ENCODE results near the gene ROR1. TPM values are rescaled to one million over a fixed set of nuclear protein-coding genes. Genes with fewer than 3 reads are reported as not detected.

The ROR1 gene
- total RNA-seq, 1 experiment from 2014 or later = 2.7 TPM

- TF ChIP-seq EZH2 (IDR thresholded peaks at IDR 0.05) = no peak
- TF ChIP-seq SP1 (IDR thresholded peaks at IDR 0.05; ENCODE audit: low read depth) = peak; percentile 69
- no peak for TF ChIP-seq ZFX (IDR thresholded peaks at IDR 0.05)
- no peak for TF ChIP-seq EZH2phosphoT487 (IDR thresholded peaks at IDR 0.05; ENCODE audit: borderline replicate concordance)
- no peak for TF ChIP-seq POLR2A (IDR thresholded peaks at IDR 0.05; ENCODE audit: borderline replicate concordance, extremely low read depth, insufficient read depth, insufficient read length)
Observed at GRCh38 chr1:64006276-64007051, 232.6 kb downstream of the ROR1 start (continued).

GRCh38 chr1:64010316-64010715 is 236.5 kb downstream of the ROR1 start:
- DNase-seq (ENCODE audit: low read depth, low spot score) = no peak
- CTCF ChIA-PET = no interaction called here

GRCh38 chr1:64013395-64013794 is 239.6 kb downstream of the ROR1 start:
- H3K27ac ChIP-seq (ENCODE audit: low read depth, low read length) = no peak overlapping the region
- ChIA-PET CTCF (no interaction called here), POLR2A (no interaction called here), RAD21 (ENCODE audit: low non-redundant PET in 1 of 2, low total read pairs in 2 of 2, uncharacterized antibody in 2 of 2, unreplicated experiment in 2 of 2) (no interaction called here)
- no peak overlapping the region for H3K4me3 ChIP-seq (replicated peaks in 1 of 2; ENCODE audit: low read depth in 1 of 2, low read length in 2 of 2)
- intact Hi-C loops (cut with micrococcal nuclease) = no loop called here
- no peaks in the 10 kb centered on the region for H3K9me2 ChIP-seq (ENCODE audit: insufficient read depth)
- BruUV-seq (replicated peaks) = no TSS peak
- TF ChIP-seq TCF7L2 (IDR thresholded peaks at IDR 0.05; ENCODE audit: borderline replicate concordance, extremely low read depth, insufficient read depth, insufficient read length) (no peak), EGR1 (IDR thresholded peaks at IDR 0.05; ENCODE audit: low read depth) (no peak), RAD21 (IDR thresholded peaks at IDR 0.05; ENCODE audit: low read depth) (no peak), ZFX (IDR thresholded peaks at IDR 0.05) (no peak), CEBPB (IDR thresholded peaks at IDR 0.05; ENCODE audit: low read depth) (no peak), POLR2A (IDR thresholded peaks at IDR 0.05; ENCODE audit: borderline replicate concordance, extremely low read depth, insufficient read depth, insufficient read length) (no peak)
- TF ChIP-seq, protein P1, sequence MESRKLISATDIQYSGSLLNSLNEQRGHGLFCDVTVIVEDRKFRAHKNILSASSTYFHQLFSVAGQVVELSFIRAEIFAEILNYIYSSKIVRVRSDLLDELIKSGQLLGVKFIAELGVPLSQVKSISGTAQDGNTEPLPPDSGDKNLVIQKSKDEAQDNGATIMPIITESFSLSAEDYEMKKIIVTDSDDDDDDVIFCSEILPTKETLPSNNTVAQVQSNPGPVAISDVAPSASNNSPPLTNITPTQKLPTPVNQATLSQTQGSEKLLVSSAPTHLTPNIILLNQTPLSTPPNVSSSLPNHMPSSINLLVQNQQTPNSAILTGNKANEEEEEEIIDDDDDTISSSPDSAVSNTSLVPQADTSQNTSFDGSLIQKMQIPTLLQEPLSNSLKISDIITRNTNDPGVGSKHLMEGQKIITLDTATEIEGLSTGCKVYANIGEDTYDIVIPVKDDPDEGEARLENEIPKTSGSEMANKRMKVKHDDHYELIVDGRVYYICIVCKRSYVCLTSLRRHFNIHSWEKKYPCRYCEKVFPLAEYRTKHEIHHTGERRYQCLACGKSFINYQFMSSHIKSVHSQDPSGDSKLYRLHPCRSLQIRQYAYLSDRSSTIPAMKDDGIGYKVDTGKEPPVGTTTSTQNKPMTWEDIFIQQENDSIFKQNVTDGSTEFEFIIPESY (IDR thresholded peaks at IDR 0.05; ENCODE audit: extremely low read depth, insufficient replicate concordance, low read length) = no peak
- TF ChIP-seq, protein P2, sequence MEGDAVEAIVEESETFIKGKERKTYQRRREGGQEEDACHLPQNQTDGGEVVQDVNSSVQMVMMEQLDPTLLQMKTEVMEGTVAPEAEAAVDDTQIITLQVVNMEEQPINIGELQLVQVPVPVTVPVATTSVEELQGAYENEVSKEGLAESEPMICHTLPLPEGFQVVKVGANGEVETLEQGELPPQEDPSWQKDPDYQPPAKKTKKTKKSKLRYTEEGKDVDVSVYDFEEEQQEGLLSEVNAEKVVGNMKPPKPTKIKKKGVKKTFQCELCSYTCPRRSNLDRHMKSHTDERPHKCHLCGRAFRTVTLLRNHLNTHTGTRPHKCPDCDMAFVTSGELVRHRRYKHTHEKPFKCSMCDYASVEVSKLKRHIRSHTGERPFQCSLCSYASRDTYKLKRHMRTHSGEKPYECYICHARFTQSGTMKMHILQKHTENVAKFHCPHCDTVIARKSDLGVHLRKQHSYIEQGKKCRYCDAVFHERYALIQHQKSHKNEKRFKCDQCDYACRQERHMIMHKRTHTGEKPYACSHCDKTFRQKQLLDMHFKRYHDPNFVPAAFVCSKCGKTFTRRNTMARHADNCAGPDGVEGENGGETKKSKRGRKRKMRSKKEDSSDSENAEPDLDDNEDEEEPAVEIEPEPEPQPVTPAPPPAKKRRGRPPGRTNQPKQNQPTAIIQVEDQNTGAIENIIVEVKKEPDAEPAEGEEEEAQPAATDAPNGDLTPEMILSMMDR (IDR thresholded peaks at IDR 0.05 in 2 of 3, conservative IDR thresholded peaks at IDR 0.05 in 1 of 3; ENCODE audit: borderline replicate concordance in 1 of 3, insufficient read depth in 1 of 3, low read depth in 2 of 3, low read length in 2 of 3) = peak in 1 of 3 experiments; percentile 25; a peak in 1 of 6 replicates
- no peaks in the 10 kb centered on the region for H3K27me3 ChIP-seq (ENCODE audit: insufficient read depth, low read length)
- H4K20me1 ChIP-seq (ENCODE audit: insufficient read depth) = no peaks in the 10 kb centered on the region
- no peak overlapping the region for H3K9ac ChIP-seq (ENCODE audit: low read length)
- no peak overlapping the region for H3K4me2 ChIP-seq (ENCODE audit: low read length)
- H3K4me1 ChIP-seq (ENCODE audit: control insufficient read depth in 1 of 2, insufficient read depth in 2 of 2, low read length in 2 of 2) = no peaks in the 10 kb centered on the region
- no peaks in the 10 kb centered on the region for H3K36me3 ChIP-seq (ENCODE audit: control insufficient read depth in 1 of 2, insufficient read depth in 2 of 2, low read length in 2 of 2)
- no peaks in the 10 kb centered on the region for H3K79me2 ChIP-seq (ENCODE audit: insufficient read depth, low read length)
- no peaks in the 10 kb centered on the region for H3K9me3 ChIP-seq (ENCODE audit: control insufficient read depth in 1 of 2, insufficient read depth in 1 of 2, low read depth in 1 of 2, low read length in 2 of 2)
- ATAC-seq (peak; percentile 49; the same call in 1 of the 2 replicates), DNase-seq (ENCODE audit: low read depth, low spot score) (no peak)
- H2AFZ ChIP-seq (ENCODE audit: low read depth, low read length, poor library complexity, severe bottlenecking) = no peak overlapping the region

More at GRCh38 chr1:64010316-64010715, 236.5 kb downstream of the ROR1 start:
- RAD21 ChIA-PET (ENCODE audit: low non-redundant PET in 1 of 2, low total read pairs in 2 of 2, uncharacterized antibody in 2 of 2, unreplicated experiment in 2 of 2) = no interaction called here
- no peak for ATAC-seq
- Histone ChIP-seq H3K4me3 (replicated peaks in 1 of 2; ENCODE audit: low read depth in 1 of 2, low read length in 2 of 2) (no peak overlapping the region), H3K9me2 (ENCODE audit: insufficient read depth) (no peaks in the 10 kb centered on the region), H2AFZ (ENCODE audit: low read depth, low read length, poor library complexity, severe bottlenecking) (no peak overlapping the region), H3K9me3 (ENCODE audit: control insufficient read depth in 1 of 2, insufficient read depth in 1 of 2, low read depth in 1 of 2, low read length in 2 of 2) (no peaks in the 10 kb centered on the region), H3K79me2 (ENCODE audit: insufficient read depth, low read length) (no peaks in the 10 kb centered on the region), H3K4me1 (ENCODE audit: control insufficient read depth in 1 of 2, insufficient read depth in 2 of 2, low read length in 2 of 2) (peaks cover 0 to 16% of the 10 kb centered on the region in 2 experiments; a peak in 2 of 4 replicates), H3K36me3 (ENCODE audit: control insufficient read depth in 1 of 2, insufficient read depth in 2 of 2, low read length in 2 of 2) (no peaks in the 10 kb centered on the region), H3K4me2 (ENCODE audit: low read length) (no peak overlapping the region), H4K20me1 (ENCODE audit: insufficient read depth) (no peaks in the 10 kb centered on the region), H3K9ac (ENCODE audit: low read length) (no peak overlapping the region), H3K27me3 (ENCODE audit: insufficient read depth, low read length) (no peaks in the 10 kb centered on the region), H3K27ac (ENCODE audit: low read depth, low read length) (no peak overlapping the region)
- POLR2A ChIA-PET = no interaction called here
- intact Hi-C loops (cut with micrococcal nuclease) = no loop called here
- no TSS peak for BruUV-seq (replicated peaks)
- TF ChIP-seq YY1 (IDR thresholded peaks at IDR 0.05; ENCODE audit: extremely low read depth, insufficient replicate concordance, low read depth, low read length) = no peak

Data from HCT116 (cell line).